Breast epithelium (tissue), 4 donors: ENCODE measurements around the gene PRICKLE2. TPM values are rescaled to one million over a fixed set of nuclear protein-coding genes. Genes with fewer than 3 reads are reported as not detected.

Experiments
- DNase-seq, 2 donors: peaks; one replicate each; pipeline ENCODE4 v3.0.0-alpha.2; 2019; ENCODE audit warnings: low spot score in 2 of 2
- H3K27ac ChIP-seq, 2 donors: fragments of 200-600 bp; sonication (generic) in 1 of 2; one replicate each; pipeline ENCODE4 v1.5.1; 2016 to 2019; ENCODE audit warnings: mild to moderate bottlenecking in 1 of 2
- H3K27me3 ChIP-seq, 2 donors: fragments of 200-600 bp; sonication (generic) in 1 of 2; one replicate each; pipeline versions ENCODE4 v1.5.1 to v1.6.0; 2017 to 2019; ENCODE audit warnings: control low read depth in 1 of 2, mild to moderate bottlenecking in 1 of 2
- H3K36me3 ChIP-seq: fragments of 200-600 bp; one replicate; pipeline ENCODE4 v1.5.1; 2019
- H3K4me1 ChIP-seq, 2 donors: fragments of 200-600 bp; sonication (generic); one replicate each; pipeline ENCODE4 v1.5.1; 2016 to 2019; ENCODE audit warnings: control low read depth in 1 of 2
- H3K4me3 ChIP-seq, 3 donors: fragments of 200-600 bp; sonication (generic); 1 replicate in 2 of 3; 2 replicates in 1 of 3; pipeline ENCODE4 v1.5.1; 2016 to 2019; ENCODE audit warnings: mild to moderate bottlenecking in 3 of 3, moderate library complexity in 2 of 3
- H3K9me3 ChIP-seq, 2 donors: fragments of 200-600 bp; sonication (generic) in 1 of 2; one replicate each; pipeline ENCODE4 v1.5.1; 2016 to 2019; ENCODE audit warnings: control low read depth in 1 of 2
- POLR2A ChIP-seq: fragments of 450-650 bp; IDR thresholded peaks from one replicate; pipeline ENCODE4 v1.6.1; 2016; ENCODE audit warnings: antibody characterized with exemption, mild to moderate bottlenecking, moderate library complexity
- POLR2AphosphoS5 ChIP-seq, 3 donors: sonication (generic); formaldehyde crosslinking; IDR thresholded peaks; one replicate each; pipeline ENCODE4 v1.6.1; 2017; ENCODE audit warnings: antibody characterized with exemption in 3 of 3
- intact Hi-C: fragments of 100-400 bp; cut with DNase I; formaldehyde crosslinking; loops from one replicate; pipeline ENCODE4 v1.15.1; 2023; ENCODE audit warnings: low total_unique reads
- total RNA-seq, 3 donors: library from RNA; depleted of rRNA; stranded (reverse); fragments of >200 nt; gene quantifications; one replicate each; pipeline ENCODE4 v1.1.0, GENCODE V29; 2016
- TF ChIP-seq, protein P1 (sequence below), 3 donors: fragments of 450-650 bp; IDR thresholded peaks; one replicate each; pipeline ENCODE4 v1.5.1; 2016 to 2017; ENCODE audit warnings: antibody characterized with exemption in 3 of 3, mild to moderate bottlenecking in 3 of 3, moderate library complexity in 3 of 3

The PRICKLE2 gene
- total RNA-seq, 3 donors from 2014 or later, result 35.1 to 72.5 (median 44.5) TPM

DNA sequence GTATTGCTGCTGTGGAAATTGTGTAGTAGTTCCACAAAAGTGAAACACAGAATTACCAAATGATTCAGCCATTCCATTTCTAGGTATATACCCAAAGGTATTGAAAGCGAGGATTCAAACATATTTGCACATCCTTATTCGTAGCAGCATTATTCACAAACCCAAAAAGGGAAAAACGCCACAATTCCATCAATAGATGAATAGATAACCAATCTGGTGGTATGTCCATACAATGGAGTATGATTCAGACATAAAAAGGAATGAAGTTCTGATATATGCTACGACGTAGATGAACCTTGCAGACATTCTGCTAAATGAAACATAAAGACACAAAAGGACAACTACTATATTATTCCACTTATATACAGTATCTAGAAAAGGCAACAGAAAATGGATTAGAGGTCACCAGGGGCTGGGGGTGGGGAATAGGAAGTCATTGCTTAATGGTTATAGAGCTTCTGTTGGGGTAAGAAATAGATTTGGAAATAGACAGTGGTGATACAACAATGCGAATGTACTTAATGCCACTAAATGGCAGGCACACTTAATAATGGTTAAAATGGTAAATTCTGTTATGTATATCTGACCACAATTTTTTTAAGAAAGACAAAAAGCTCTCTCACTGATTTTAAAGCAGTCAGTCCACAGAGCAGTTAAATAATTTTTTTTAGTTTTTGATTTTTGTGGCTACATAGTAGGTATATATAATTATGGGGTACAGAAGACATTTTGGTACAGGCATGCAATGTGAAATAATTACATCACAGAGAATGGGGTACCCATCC, 150.2 kb downstream of the PRICKLE2 start:
- TF ChIP-seq POLR2A (no peak), POLR2AphosphoS5 (IDR thresholded peaks at IDR 0.05) (no peak)
- TF ChIP-seq, protein P1, sequence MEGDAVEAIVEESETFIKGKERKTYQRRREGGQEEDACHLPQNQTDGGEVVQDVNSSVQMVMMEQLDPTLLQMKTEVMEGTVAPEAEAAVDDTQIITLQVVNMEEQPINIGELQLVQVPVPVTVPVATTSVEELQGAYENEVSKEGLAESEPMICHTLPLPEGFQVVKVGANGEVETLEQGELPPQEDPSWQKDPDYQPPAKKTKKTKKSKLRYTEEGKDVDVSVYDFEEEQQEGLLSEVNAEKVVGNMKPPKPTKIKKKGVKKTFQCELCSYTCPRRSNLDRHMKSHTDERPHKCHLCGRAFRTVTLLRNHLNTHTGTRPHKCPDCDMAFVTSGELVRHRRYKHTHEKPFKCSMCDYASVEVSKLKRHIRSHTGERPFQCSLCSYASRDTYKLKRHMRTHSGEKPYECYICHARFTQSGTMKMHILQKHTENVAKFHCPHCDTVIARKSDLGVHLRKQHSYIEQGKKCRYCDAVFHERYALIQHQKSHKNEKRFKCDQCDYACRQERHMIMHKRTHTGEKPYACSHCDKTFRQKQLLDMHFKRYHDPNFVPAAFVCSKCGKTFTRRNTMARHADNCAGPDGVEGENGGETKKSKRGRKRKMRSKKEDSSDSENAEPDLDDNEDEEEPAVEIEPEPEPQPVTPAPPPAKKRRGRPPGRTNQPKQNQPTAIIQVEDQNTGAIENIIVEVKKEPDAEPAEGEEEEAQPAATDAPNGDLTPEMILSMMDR (IDR thresholded peaks at IDR 0.05), result no peak
- DNase-seq, result no peak

DNA sequence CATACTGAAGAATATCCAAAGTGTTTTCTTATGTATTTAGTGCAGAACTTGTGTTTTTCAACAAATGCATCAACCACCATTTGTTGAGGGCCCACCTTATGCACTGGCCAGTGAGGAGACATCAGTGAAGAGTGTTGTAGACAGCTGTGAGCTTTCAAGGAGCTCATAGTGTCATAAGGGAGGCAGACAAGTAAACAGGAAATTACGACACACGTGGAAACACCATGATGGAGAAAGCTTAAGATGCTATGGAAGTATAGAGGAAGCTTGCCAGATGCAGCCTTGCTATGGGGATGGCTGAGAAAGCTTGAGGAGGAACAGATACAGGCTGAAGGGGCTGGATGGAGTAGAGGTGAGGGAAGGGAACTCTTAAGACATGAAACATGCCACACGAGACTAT, 151.2 kb downstream of the PRICKLE2 start:
- DNase-seq, result no peak
- H3K36me3 ChIP-seq, result no peaks in the 10 kb centered on the region
- H3K9me3 ChIP-seq, result no peaks in the 10 kb centered on the region
- no peak overlapping the region for H3K4me3 ChIP-seq
- intact Hi-C loops, result no loop called here
- H3K27ac ChIP-seq, result no peak overlapping the region
- no peaks in the 10 kb centered on the region for H3K4me1 ChIP-seq
- TF ChIP-seq POLR2A, result no peak
- no peak for TF ChIP-seq POLR2AphosphoS5 (IDR thresholded peaks at IDR 0.05)
- TF ChIP-seq, protein P1 (IDR thresholded peaks at IDR 0.05), result no peak
- no peaks in the 10 kb centered on the region for H3K27me3 ChIP-seq

More for the DNA sequence above, 150.2 kb downstream of the PRICKLE2 start:
- H3K4me3 ChIP-seq, result no peak overlapping the region
- intact Hi-C loops, result no loop called here
- H3K4me1 ChIP-seq, result no peaks in the 10 kb centered on the region
- H3K27ac ChIP-seq, result no peak overlapping the region
- no peaks in the 10 kb centered on the region for H3K9me3 ChIP-seq
- H3K36me3 ChIP-seq, result no peaks in the 10 kb centered on the region
- no peaks in the 10 kb centered on the region for H3K27me3 ChIP-seq

DNA sequence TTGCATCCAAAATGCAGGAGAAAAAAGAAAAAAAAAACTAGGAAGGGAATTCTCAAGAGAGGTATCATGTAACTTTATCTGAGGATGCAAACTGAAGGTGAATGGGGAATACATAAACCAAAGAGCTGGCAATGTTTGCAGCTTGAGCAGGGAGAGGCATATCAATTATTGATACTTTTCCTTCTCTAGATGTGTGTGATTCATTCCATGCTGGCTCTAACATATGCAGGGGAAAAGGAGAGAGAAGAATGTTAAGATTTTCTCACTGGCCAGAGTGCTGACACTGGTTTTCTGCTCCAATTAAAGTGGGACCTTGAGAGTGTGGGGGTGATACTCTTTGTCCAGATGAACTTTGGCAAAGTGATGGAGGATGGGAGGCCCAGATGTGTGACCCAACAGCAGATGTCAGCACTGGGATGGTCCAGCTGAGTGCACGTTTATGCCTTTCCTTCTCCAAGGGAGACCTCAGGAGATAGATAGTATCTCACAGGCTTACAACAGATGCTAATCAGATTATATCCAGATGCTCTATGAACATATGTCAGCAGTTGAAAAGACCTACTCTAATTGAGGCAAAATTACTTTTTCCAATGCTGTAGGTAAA, 152.0 kb downstream of the PRICKLE2 start:
- H3K9me3 ChIP-seq, result no peaks in the 10 kb centered on the region
- no peaks in the 10 kb centered on the region for H3K36me3 ChIP-seq
- TF ChIP-seq, protein P1 (IDR thresholded peaks at IDR 0.05), result no peak
- TF ChIP-seq POLR2AphosphoS5 (IDR thresholded peaks at IDR 0.05) (no peak), POLR2A (no peak)
- no peak for DNase-seq
- H3K27me3 ChIP-seq, result no peaks in the 10 kb centered on the region
- no peak overlapping the region for H3K27ac ChIP-seq
- no peak overlapping the region for H3K4me3 ChIP-seq
- intact Hi-C loops, result no loop called here
- no peaks in the 10 kb centered on the region for H3K4me1 ChIP-seq

DNA sequence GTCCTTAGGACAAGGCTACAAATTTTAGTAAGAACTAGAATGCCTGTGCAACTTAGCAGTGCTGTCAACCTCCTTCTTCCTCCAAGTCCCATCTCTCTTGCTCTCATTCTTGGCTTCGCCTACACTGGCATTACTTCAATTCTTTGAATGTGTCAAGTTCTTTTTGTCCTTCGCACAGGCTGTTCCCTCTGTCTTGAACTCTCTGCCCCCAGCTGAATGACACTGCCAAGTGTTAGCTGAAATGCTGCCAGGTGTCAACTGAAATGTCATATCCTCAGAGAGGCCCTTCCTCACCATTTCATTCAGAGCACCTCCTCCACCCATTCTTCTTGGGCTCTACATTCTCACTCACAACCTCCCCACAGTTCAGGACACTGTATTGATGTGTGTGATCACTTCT, 153.1 kb downstream of the PRICKLE2 start:
- no peaks in the 10 kb centered on the region for H3K4me1 ChIP-seq
- DNase-seq, result no peak
- no peak overlapping the region for H3K27ac ChIP-seq
- no peaks in the 10 kb centered on the region for H3K27me3 ChIP-seq
- H3K9me3 ChIP-seq, result no peaks in the 10 kb centered on the region
- intact Hi-C loops, result no loop called here
- no peak overlapping the region for H3K4me3 ChIP-seq
- H3K36me3 ChIP-seq, result no peaks in the 10 kb centered on the region
- TF ChIP-seq POLR2AphosphoS5 (IDR thresholded peaks at IDR 0.05), result peak in 1 of 3 donors; percentile 35
- no peak for TF ChIP-seq POLR2A

DNA sequence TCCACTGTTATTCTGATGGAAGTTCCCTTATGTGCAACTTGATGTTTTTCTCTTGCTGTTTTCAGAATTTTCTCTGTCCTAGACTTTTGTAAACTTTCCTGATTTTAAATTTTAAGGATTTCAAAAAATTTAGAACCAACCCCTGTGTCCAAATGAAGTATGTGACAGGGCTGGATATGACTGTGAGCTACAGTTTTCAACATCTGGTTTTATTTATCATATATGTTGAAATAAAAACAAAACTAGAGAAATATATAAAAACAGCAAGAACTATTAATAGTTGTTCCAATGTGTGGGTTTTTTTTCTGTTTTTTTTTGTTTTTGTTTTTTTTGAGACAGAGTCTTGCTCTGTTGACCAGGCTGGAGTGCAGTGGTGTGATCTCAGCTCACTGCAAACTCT, 154.6 kb downstream of the PRICKLE2 start:
- H3K36me3 ChIP-seq, result no peaks in the 10 kb centered on the region
- H3K27me3 ChIP-seq, result no peaks in the 10 kb centered on the region
- H3K4me1 ChIP-seq, result no peaks in the 10 kb centered on the region
- no peaks in the 10 kb centered on the region for H3K9me3 ChIP-seq
- TF ChIP-seq, protein P1 (IDR thresholded peaks at IDR 0.05), result no peak
- no peak for TF ChIP-seq POLR2AphosphoS5 (IDR thresholded peaks at IDR 0.05)
- TF ChIP-seq POLR2A, result no peak
- intact Hi-C loops, result no loop called here
- no peak overlapping the region for H3K4me3 ChIP-seq
- DNase-seq, result no peak
- H3K27ac ChIP-seq, result no peak overlapping the region
